Measurements from ENCODE around the gene TBC1D5. TPM values are rescaled to one million over a fixed set of nuclear protein-coding genes. Genes with fewer than 3 reads are reported as not detected.

TBC1D5 gene
- total RNA-seq, 1 experiment from 2014 or later, result 26.1 TPM

GRCh38 chr3:17742102-17742879 is at the start of gene TBC1D5 (continued):
- TF ChIP-seq HMGA2 (CRISPR knock-in tag; IDR thresholded peaks at IDR 0.05) (no peak), E2F5 (CRISPR knock-in tag; IDR thresholded peaks at IDR 0.05) (peak; percentile 86), FOXJ3 (CRISPR knock-in tag; IDR thresholded peaks at IDR 0.05; ENCODE audit: borderline replicate concordance) (no peak), CTCF (IDR thresholded peaks at IDR 0.05) (no peak), NR3C1 (CRISPR knock-in tag; conservative IDR thresholded peaks at IDR 0.05; ENCODE audit: low read depth) (no peak), ZNF396 (CRISPR knock-in tag; IDR thresholded peaks at IDR 0.05; ENCODE audit: borderline replicate concordance) (no peak), GRHL2 (CRISPR knock-in tag; IDR thresholded peaks at IDR 0.05; ENCODE audit: insufficient replicate concordance, severe bottlenecking) (no peak), NFE2L1 (CRISPR knock-in tag; IDR thresholded peaks at IDR 0.05) (peak; percentile 55; the same call in 1 of the 2 replicates), ZNF512 (CRISPR knock-in tag; IDR thresholded peaks at IDR 0.05; ENCODE audit: borderline replicate concordance) (no peak), ZNF219 (CRISPR knock-in tag; IDR thresholded peaks at IDR 0.05; ENCODE audit: borderline replicate concordance) (peak; percentile 49; the same call in 1 of the 2 replicates), ATF2 (CRISPR knock-in tag; IDR thresholded peaks at IDR 0.05; ENCODE audit: borderline replicate concordance, low read depth) (no peak), ZSCAN18 (CRISPR knock-in tag; IDR thresholded peaks at IDR 0.05) (no peak), ARID4B (CRISPR knock-in tag; IDR thresholded peaks at IDR 0.05; ENCODE audit: borderline replicate concordance) (no peak), OVOL2 (CRISPR knock-in tag; IDR thresholded peaks at IDR 0.05; ENCODE audit: borderline replicate concordance) (no peak), ZMAT4 (CRISPR knock-in tag; IDR thresholded peaks at IDR 0.05) (no peak), TCF7 (CRISPR knock-in tag; IDR thresholded peaks at IDR 0.05; ENCODE audit: low read depth) (peak; percentile 43; the same call in 1 of the 2 replicates), FOXP1 (CRISPR knock-in tag; IDR thresholded peaks at IDR 0.05; ENCODE audit: borderline replicate concordance) (peak; percentile 81), ZNF416 (CRISPR knock-in tag; IDR thresholded peaks at IDR 0.05) (no peak), ESRRA (CRISPR knock-in tag; IDR thresholded peaks at IDR 0.05; ENCODE audit: borderline replicate concordance) (no peak), USF2 (CRISPR knock-in tag; IDR thresholded peaks at IDR 0.05) (peak; percentile 97), NFATC4 (CRISPR knock-in tag; IDR thresholded peaks at IDR 0.05) (no peak), ZNF425 (CRISPR knock-in tag; conservative IDR thresholded peaks at IDR 0.05) (no peak)

Measured in WTC11 (cell line).